HCT116 (cell line): ENCODE results near the gene LPIN1. TPM values are rescaled to one million over a fixed set of nuclear protein-coding genes. Genes with fewer than 3 reads are reported as not detected.

ENCODE experiments used
- ATAC-seq: fragments of 200-7000 bp; cut with Tn5 transposase; 2 replicates; pipeline ENCODE4 v1.9.1; 2020; ENCODE audit warnings: mild to moderate bottlenecking, moderate library complexity
- BruUV-seq: library from RNA; stranded (reverse); fragments of 400-500 nt; replicated peaks from 2 replicates; lab custom pipeline; 2021; lab: Mats Ljungman, UMichigan
- CTCF ChIA-PET: fragments of 300-600 bp; sonication (Branson Sonifier 250); formaldehyde crosslinking; loops from one replicate; lab custom pipeline; 2021; ENCODE audit warnings: antibody characterized with exemption; lab: Charles Lee
- POLR2A ChIA-PET: fragments of 300-600, 350-600 bp; sonication (Branson Sonifier 250); formaldehyde crosslinking; loops from one replicate; lab custom pipeline; 2021; ENCODE audit warnings: antibody characterized with exemption; lab: Charles Lee
- RAD21 ChIA-PET, 2 experiments: fragments of 300-600 bp; sonication (Branson Sonifier 250); formaldehyde crosslinking; loops; one replicate each; lab custom pipeline; 2023; ENCODE audit warnings: low total read pairs in 2 of 2; ENCODE audit not compliant: uncharacterized antibody in 2 of 2, unreplicated experiment in 2 of 2, low non-redundant PET in 1 of 2; lab: Charles Lee
- DNase-seq: peaks from one replicate; pipeline ENCODE4 v3.0.0-alpha.2; 2010; ENCODE audit warnings: low read depth, low spot score
- H2AFZ ChIP-seq: fragments of 200-600 bp; shearing (Covaris generic), sonication (generic); 2 replicates; pipeline ENCODE4 v1.6.1; 2017; ENCODE audit warnings: low read depth, mixed run types, mixed read lengths, antibody characterized with exemption, low read length; ENCODE audit not compliant: poor library complexity, severe bottlenecking
- H3K27ac ChIP-seq: 2 replicates; pipeline ENCODE4 v1.5.1; 2012; ENCODE audit warnings: low read depth, low read length
- H3K27me3 ChIP-seq: fragments of 200-600 bp; sonication (generic); 2 replicates; pipeline ENCODE4 v1.6.1; 2016; ENCODE audit warnings: mixed run types, low read length, mixed read lengths; ENCODE audit not compliant: insufficient read depth
- H3K36me3 ChIP-seq, 2 experiments: fragments of 200-500 bp in 1 of 2; fragments of 200-600 bp in 1 of 2; sonication (Bioruptor generic) in 1 of 2; sonication (generic) in 1 of 2; 2 replicates each; pipeline versions ENCODE4 v1.5.1 to v1.6.1; 2014 to 2016; ENCODE audit warnings: low read length in 2 of 2, inconsistent platforms in 1 of 2, mixed read lengths in 1 of 2, mixed run types in 1 of 2; ENCODE audit not compliant: insufficient read depth in 2 of 2, control insufficient read depth in 1 of 2
- H3K4me1 ChIP-seq, 2 experiments: fragments of 200-600 bp in 1 of 2; sonication (generic) in 1 of 2; 2 replicates each; pipeline versions ENCODE4 v1.5.1 to v1.6.1; 2012 to 2017; ENCODE audit warnings: low read length in 2 of 2, inconsistent platforms in 1 of 2, mild to moderate bottlenecking in 1 of 2, mixed read lengths in 1 of 2, mixed run types in 1 of 2, moderate library complexity in 1 of 2; ENCODE audit not compliant: insufficient read depth in 2 of 2, control insufficient read depth in 1 of 2
- H3K4me2 ChIP-seq: fragments of 200-600 bp; sonication (generic); 2 replicates; pipeline ENCODE4 v1.6.1; 2017; ENCODE audit warnings: mixed run types, low read length, mixed read lengths
- H3K4me3 ChIP-seq, 2 experiments: fragments of 200-600 bp in 1 of 2; sonication (generic) in 1 of 2; replicated peaks in 1 of 2; 2 replicates each; pipeline ENCODE4 v1.5.1; 2011 to 2016; ENCODE audit warnings: low read length in 2 of 2, control low read depth in 1 of 2, low read depth in 1 of 2, mild to moderate bottlenecking in 1 of 2, mixed read lengths in 1 of 2, mixed run types in 1 of 2
- H3K79me2 ChIP-seq: fragments of 200-600 bp; sonication (generic); 2 replicates; pipeline ENCODE4 v1.6.1; 2017; ENCODE audit warnings: mild to moderate bottlenecking, mixed run types, low read length, moderate library complexity, mixed read lengths; ENCODE audit not compliant: insufficient read depth
- H3K9ac ChIP-seq: fragments of 200-600 bp; sonication (generic); 2 replicates; pipeline ENCODE4 v1.6.1; 2016; ENCODE audit warnings: low read length, mixed read lengths
- H3K9me2 ChIP-seq: fragments of 200-600 bp; sonication (generic), shearing (Covaris generic); 2 replicates; pipeline ENCODE4 v1.6.1; 2017; ENCODE audit warnings: mixed run types, mild to moderate bottlenecking, moderate library complexity; ENCODE audit not compliant: insufficient read depth
- H3K9me3 ChIP-seq, 2 experiments: fragments of 200-500 bp in 1 of 2; fragments of 200-600 bp in 1 of 2; sonication (Bioruptor generic) in 1 of 2; sonication (generic) in 1 of 2; 2 replicates each; pipeline ENCODE4 v1.6.1; 2014 to 2017; ENCODE audit warnings: low read length in 2 of 2, mixed read lengths in 2 of 2, inconsistent platforms in 1 of 2, low read depth in 1 of 2, mild to moderate bottlenecking in 1 of 2, mixed run types in 1 of 2, moderate library complexity in 1 of 2; ENCODE audit not compliant: control insufficient read depth in 1 of 2, insufficient read depth in 1 of 2
- H4K20me1 ChIP-seq: fragments of 200-600 bp; sonication (generic), shearing (Covaris generic); 2 replicates; pipeline ENCODE4 v1.6.1; 2017; ENCODE audit warnings: mixed run types, mild to moderate bottlenecking, moderate library complexity; ENCODE audit not compliant: insufficient read depth
- CBX3 ChIP-seq: IDR thresholded peaks from 2 replicates; pipeline ENCODE4 v1.6.1; 2012; ENCODE audit warnings: low read depth
- CEBPB ChIP-seq: IDR thresholded peaks from 2 replicates; pipeline ENCODE4 v1.6.1; 2012; ENCODE audit warnings: low read depth
- EGR1 ChIP-seq: IDR thresholded peaks from 2 replicates; pipeline ENCODE4 v1.6.1; 2012; ENCODE audit warnings: low read depth
- ELF1 ChIP-seq: IDR thresholded peaks from 2 replicates; pipeline ENCODE4 v1.6.1; 2012; ENCODE audit warnings: low read depth, borderline replicate concordance
- EZH2 ChIP-seq: fragments of 200-600 bp; sonication (generic); IDR thresholded peaks from 2 replicates; pipeline ENCODE4 v1.6.1; 2017; ENCODE audit warnings: antibody characterized with exemption, mixed run types
- EZH2phosphoT487 ChIP-seq: fragments of 200-600 bp; IDR thresholded peaks from 2 replicates; pipeline ENCODE4 v1.6.1; 2018; ENCODE audit warnings: antibody characterized with exemption, borderline replicate concordance
- FOSL1 ChIP-seq: IDR thresholded peaks from 2 replicates; pipeline ENCODE4 v1.6.1; 2012; ENCODE audit warnings: low read depth
- JUND ChIP-seq: IDR thresholded peaks from 2 replicates; pipeline ENCODE4 v1.6.1; 2012
- POLR2A ChIP-seq: IDR thresholded peaks from 2 replicates; pipeline ENCODE4 v1.7.0; 2011; ENCODE audit warnings: borderline replicate concordance; ENCODE audit not compliant: insufficient read depth, insufficient read length; ENCODE audit errors: extremely low read depth
- POLR2AphosphoS5 ChIP-seq: IDR thresholded peaks from 2 replicates; pipeline ENCODE4 v1.6.1; 2011; ENCODE audit warnings: mild to moderate bottlenecking, low read depth, low read length, moderate library complexity
- RAD21 ChIP-seq: IDR thresholded peaks from 2 replicates; pipeline ENCODE4 v1.6.1; 2012; ENCODE audit warnings: low read depth, mild to moderate bottlenecking
- SIN3A ChIP-seq: IDR thresholded peaks from 2 replicates; pipeline ENCODE4 v1.6.1; 2012; ENCODE audit warnings: low read depth
- SRF ChIP-seq: IDR thresholded peaks from 2 replicates; pipeline ENCODE4 v1.6.1; 2012; ENCODE audit warnings: low read depth
- YY1 ChIP-seq: IDR thresholded peaks from 2 replicates; pipeline ENCODE4 v1.6.1; 2011; ENCODE audit warnings: low read length, low read depth, moderate library complexity, mild to moderate bottlenecking; ENCODE audit not compliant: insufficient replicate concordance; ENCODE audit errors: extremely low read depth
- ZFX ChIP-seq: fragments of 450-650 bp; IDR thresholded peaks from 2 replicates; pipeline ENCODE4 v1.6.1; 2017
- ZNF274 ChIP-seq: fragments of 200-500 bp; sonication (Bioruptor generic); IDR thresholded peaks from 2 replicates; pipeline ENCODE4 v1.6.1; 2014; ENCODE audit warnings: mild to moderate bottlenecking, low read depth, low read length, inconsistent platforms
- intact Hi-C: fragments of 100-400 bp; cut with micrococcal nuclease; formaldehyde crosslinking; loops from 2 replicates; pipeline ENCODE4 v1.10.0; 2022
- total RNA-seq: library from RNA; stranded (reverse); gene quantifications from one replicate; pipeline ENCODE4 v1.2.1, GENCODE V29; 2021; ENCODE audit not compliant: unreplicated experiment
- TF ChIP-seq, protein P1 (sequence below): IDR thresholded peaks from 2 replicates; pipeline ENCODE4 v1.6.1; 2012; ENCODE audit warnings: low read depth
- TF ChIP-seq, protein P2 (sequence below): IDR thresholded peaks from 2 replicates; pipeline ENCODE4 v1.6.1; 2012
- TF ChIP-seq, protein P3 (sequence below): IDR thresholded peaks from 2 replicates; pipeline ENCODE4 v1.6.1; 2012
- TF ChIP-seq, protein P4 (sequence below): IDR thresholded peaks from 2 replicates; pipeline ENCODE4 v1.6.1; 2011; ENCODE audit warnings: mild to moderate bottlenecking, low read length, moderate library complexity; ENCODE audit not compliant: insufficient replicate concordance; ENCODE audit errors: extremely low read depth

LPIN1 gene
- total RNA-seq, 1 experiment from 2014 or later, result 16.7 TPM

DNA sequence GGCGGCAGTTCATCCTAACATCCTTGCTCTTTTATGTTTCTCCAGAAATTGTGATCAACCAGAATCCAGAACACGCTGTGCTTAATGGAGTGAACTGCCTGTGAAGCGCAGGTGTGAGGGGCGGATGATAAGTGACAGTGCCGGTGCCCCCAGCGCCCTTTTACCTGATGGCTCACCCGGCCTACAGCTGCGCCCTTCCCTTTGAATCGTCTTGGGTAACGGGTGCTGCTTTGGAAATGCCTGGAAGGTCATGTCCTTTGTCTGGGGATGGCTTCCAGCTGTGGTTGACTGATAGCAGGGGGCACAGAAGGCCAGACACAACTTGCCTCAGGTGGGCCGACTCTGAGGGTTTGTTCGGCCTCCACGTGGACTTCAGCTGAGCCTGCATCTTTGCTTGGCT lies 119.4 kb downstream of the LPIN1 start:
- CTCF ChIA-PET, result no interaction called here
- RAD21 ChIA-PET, result no interaction called here
- no peak overlapping the region for H2AFZ ChIP-seq
- BruUV-seq, result no TSS peak
- H3K9me3 ChIP-seq, result no peaks in the 10 kb centered on the region
- H3K4me2 ChIP-seq, result no peak overlapping the region
- H4K20me1 ChIP-seq, result no peaks in the 10 kb centered on the region
- no peaks in the 10 kb centered on the region for H3K36me3 ChIP-seq
- H3K27ac ChIP-seq, result no peak overlapping the region
- H3K79me2 ChIP-seq, result no peaks in the 10 kb centered on the region
- DNase-seq, result no peak
- no peak for TF ChIP-seq FOSL1
- no peak for TF ChIP-seq SRF
- TF ChIP-seq, protein P1, sequence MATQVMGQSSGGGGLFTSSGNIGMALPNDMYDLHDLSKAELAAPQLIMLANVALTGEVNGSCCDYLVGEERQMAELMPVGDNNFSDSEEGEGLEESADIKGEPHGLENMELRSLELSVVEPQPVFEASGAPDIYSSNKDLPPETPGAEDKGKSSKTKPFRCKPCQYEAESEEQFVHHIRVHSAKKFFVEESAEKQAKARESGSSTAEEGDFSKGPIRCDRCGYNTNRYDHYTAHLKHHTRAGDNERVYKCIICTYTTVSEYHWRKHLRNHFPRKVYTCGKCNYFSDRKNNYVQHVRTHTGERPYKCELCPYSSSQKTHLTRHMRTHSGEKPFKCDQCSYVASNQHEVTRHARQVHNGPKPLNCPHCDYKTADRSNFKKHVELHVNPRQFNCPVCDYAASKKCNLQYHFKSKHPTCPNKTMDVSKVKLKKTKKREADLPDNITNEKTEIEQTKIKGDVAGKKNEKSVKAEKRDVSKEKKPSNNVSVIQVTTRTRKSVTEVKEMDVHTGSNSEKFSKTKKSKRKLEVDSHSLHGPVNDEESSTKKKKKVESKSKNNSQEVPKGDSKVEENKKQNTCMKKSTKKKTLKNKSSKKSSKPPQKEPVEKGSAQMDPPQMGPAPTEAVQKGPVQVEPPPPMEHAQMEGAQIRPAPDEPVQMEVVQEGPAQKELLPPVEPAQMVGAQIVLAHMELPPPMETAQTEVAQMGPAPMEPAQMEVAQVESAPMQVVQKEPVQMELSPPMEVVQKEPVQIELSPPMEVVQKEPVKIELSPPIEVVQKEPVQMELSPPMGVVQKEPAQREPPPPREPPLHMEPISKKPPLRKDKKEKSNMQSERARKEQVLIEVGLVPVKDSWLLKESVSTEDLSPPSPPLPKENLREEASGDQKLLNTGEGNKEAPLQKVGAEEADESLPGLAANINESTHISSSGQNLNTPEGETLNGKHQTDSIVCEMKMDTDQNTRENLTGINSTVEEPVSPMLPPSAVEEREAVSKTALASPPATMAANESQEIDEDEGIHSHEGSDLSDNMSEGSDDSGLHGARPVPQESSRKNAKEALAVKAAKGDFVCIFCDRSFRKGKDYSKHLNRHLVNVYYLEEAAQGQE, result no peak
- no peak for TF ChIP-seq POLR2AphosphoS5
- TF ChIP-seq, protein P2, sequence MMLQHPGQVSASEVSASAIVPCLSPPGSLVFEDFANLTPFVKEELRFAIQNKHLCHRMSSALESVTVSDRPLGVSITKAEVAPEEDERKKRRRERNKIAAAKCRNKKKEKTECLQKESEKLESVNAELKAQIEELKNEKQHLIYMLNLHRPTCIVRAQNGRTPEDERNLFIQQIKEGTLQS, result no peak
- no peak for TF ChIP-seq EZH2
- TF ChIP-seq SIN3A, result no peak
- TF ChIP-seq POLR2A, result no peak
- TF ChIP-seq ZFX, result no peak
- no peak for TF ChIP-seq YY1
- TF ChIP-seq CEBPB, result no peak
- TF ChIP-seq RAD21, result no peak
- TF ChIP-seq, protein P3, sequence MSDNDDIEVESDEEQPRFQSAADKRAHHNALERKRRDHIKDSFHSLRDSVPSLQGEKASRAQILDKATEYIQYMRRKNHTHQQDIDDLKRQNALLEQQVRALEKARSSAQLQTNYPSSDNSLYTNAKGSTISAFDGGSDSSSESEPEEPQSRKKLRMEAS, result no peak
- TF ChIP-seq ELF1, result no peak
- TF ChIP-seq EGR1, result no peak
- no peak for TF ChIP-seq CBX3
- TF ChIP-seq EZH2phosphoT487, result no peak
- TF ChIP-seq, protein P4, sequence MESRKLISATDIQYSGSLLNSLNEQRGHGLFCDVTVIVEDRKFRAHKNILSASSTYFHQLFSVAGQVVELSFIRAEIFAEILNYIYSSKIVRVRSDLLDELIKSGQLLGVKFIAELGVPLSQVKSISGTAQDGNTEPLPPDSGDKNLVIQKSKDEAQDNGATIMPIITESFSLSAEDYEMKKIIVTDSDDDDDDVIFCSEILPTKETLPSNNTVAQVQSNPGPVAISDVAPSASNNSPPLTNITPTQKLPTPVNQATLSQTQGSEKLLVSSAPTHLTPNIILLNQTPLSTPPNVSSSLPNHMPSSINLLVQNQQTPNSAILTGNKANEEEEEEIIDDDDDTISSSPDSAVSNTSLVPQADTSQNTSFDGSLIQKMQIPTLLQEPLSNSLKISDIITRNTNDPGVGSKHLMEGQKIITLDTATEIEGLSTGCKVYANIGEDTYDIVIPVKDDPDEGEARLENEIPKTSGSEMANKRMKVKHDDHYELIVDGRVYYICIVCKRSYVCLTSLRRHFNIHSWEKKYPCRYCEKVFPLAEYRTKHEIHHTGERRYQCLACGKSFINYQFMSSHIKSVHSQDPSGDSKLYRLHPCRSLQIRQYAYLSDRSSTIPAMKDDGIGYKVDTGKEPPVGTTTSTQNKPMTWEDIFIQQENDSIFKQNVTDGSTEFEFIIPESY, result no peak
- no peak for TF ChIP-seq JUND
- no peak for TF ChIP-seq ZNF274
- no peak for ATAC-seq
- no peak overlapping the region for H3K9ac ChIP-seq
- no peaks in the 10 kb centered on the region for H3K9me2 ChIP-seq
- H3K4me1 ChIP-seq, result peaks cover 0 to 11% of the 10 kb centered on the region in 2 experiments; a peak in 2 of 4 replicates
- H3K27me3 ChIP-seq, result no peaks in the 10 kb centered on the region; the same call in 1 of the 2 replicates
- no peak overlapping the region for H3K4me3 ChIP-seq
- intact Hi-C loops, result loop anchor here (10.0 kb wide), 1 partner anchor 1139 kb away; no protein-coding TSS in a partner anchor
- POLR2A ChIA-PET, result no interaction called here
